CD4-positive, alpha-beta memory T cell (primary cell): ENCODE measurements around the gene SMCO4. TPM values are rescaled to one million over a fixed set of nuclear protein-coding genes. Genes with fewer than 3 reads are reported as not detected.

ENCODE experiments used
- CTCF ChIA-PET: fragments of 350-600 bp; sonication (Branson Sonifier 250); formaldehyde crosslinking; loops from one replicate; lab custom pipeline; 2021; ENCODE audit warnings: inconsistent platforms; ENCODE audit not compliant: partially characterized antibody; lab: Charles Lee
- POLR2A ChIA-PET: fragments of 350-600 bp; sonication (Branson Sonifier 250); formaldehyde crosslinking; loops from one replicate; lab custom pipeline; 2021; ENCODE audit not compliant: partially characterized antibody; lab: Charles Lee
- DNase-seq, 5 donors: peaks; one replicate each; pipeline versions ENCODE4 v3.0.0 to v3.0.0-alpha.2; 2020 to 2022; ENCODE audit warnings: mixed read lengths in 1 of 5
- H3K27ac ChIP-seq: one replicate; pipeline ENCODE4 v1.7.0; 2013; ENCODE audit warnings: low read depth, low read length
- H3K27me3 ChIP-seq: 2 replicates; pipeline ENCODE4 v1.7.0; 2013; ENCODE audit warnings: mild to moderate bottlenecking, low read length, moderate library complexity; ENCODE audit not compliant: insufficient read depth
- H3K36me3 ChIP-seq: 2 replicates; pipeline ENCODE4 v1.7.0; 2013; ENCODE audit warnings: mild to moderate bottlenecking, low read length, moderate library complexity; ENCODE audit not compliant: insufficient read depth
- H3K4me1 ChIP-seq: 2 replicates; pipeline ENCODE4 v1.7.0; 2013; ENCODE audit warnings: mild to moderate bottlenecking, low read length, moderate library complexity; ENCODE audit not compliant: insufficient read depth
- H3K4me3 ChIP-seq, 2 donors: one replicate each; pipeline ENCODE4 v1.7.0; 2013; ENCODE audit warnings: low read length in 2 of 2, mild to moderate bottlenecking in 1 of 2
- H3K9me3 ChIP-seq, 2 donors: one replicate each; pipeline ENCODE4 v1.7.0; 2013; ENCODE audit warnings: low read length in 2 of 2, control low read depth in 1 of 2; ENCODE audit not compliant: control insufficient read depth in 1 of 2
- H3K27ac Mint-ChIP-seq, 7 donors: one replicate each; pipeline ENCODE4 v1.8.0; 2020 to 2021; ENCODE audit warnings: mixed read lengths in 7 of 7, mild to moderate bottlenecking in 6 of 7, inconsistent platforms in 3 of 7, moderate library complexity in 3 of 7
- H3K27me3 Mint-ChIP-seq, 2 donors: one replicate each; pipeline ENCODE4 v1.8.0; 2020 to 2021; ENCODE audit warnings: mixed read lengths in 2 of 2
- H3K36me3 Mint-ChIP-seq, 2 donors: one replicate each; pipeline ENCODE4 v1.8.0; 2020 to 2021; ENCODE audit warnings: mixed read lengths in 2 of 2, inconsistent platforms in 1 of 2, mild to moderate bottlenecking in 1 of 2
- H3K4me1 Mint-ChIP-seq, 4 donors: one replicate each; pipeline ENCODE4 v1.8.0; 2020 to 2021; ENCODE audit warnings: mixed read lengths in 4 of 4, mild to moderate bottlenecking in 1 of 4
- H3K4me3 Mint-ChIP-seq, 8 donors: one replicate each; pipeline ENCODE4 v1.8.0; 2020 to 2021; ENCODE audit warnings: mixed read lengths in 8 of 8, mild to moderate bottlenecking in 7 of 8, moderate library complexity in 6 of 8, inconsistent platforms in 3 of 8
- H3K9me3 Mint-ChIP-seq, 8 donors: one replicate each; pipeline ENCODE4 v1.8.0; 2020 to 2021; ENCODE audit warnings: mixed read lengths in 8 of 8, mild to moderate bottlenecking in 5 of 8, inconsistent platforms in 3 of 8, moderate library complexity in 1 of 8
- intact Hi-C: fragments of 100-400 bp; cut with micrococcal nuclease; formaldehyde crosslinking; loops from one replicate; pipeline ENCODE4 v1.15.1; 2023
- polyA plus RNA-seq, 2 donors: library from polyadenylated mRNA; unstranded; fragments of 300-500 nt; fragmentation: Illumina TruSeq; gene quantifications; one replicate each; pipeline ENCODE4 v1.2.3, GENCODE V29; 2021
- total RNA-seq, 2 experiments: library from RNA; stranded (reverse); gene quantifications; one replicate each; pipeline ENCODE4 v1.2.3, GENCODE V29; 2021

Gene SMCO4
- total and polyA plus RNA-seq, 4 experiments from 2014 or later = 13.1 to 16.2 (median 14.6) TPM

- CTCF ChIA-PET = interaction anchor here (1.0 kb wide), 1 partner anchor 60 kb away, joined by 3 read pairs; no protein-coding TSS in a partner anchor
- Mint-ChIP-seq H3K9me3 (no peaks in the 10 kb centered on the region), H3K4me1 (no peaks in the 10 kb centered on the region), H3K36me3 (peaks cover 24 to 25% of the 10 kb centered on the region in 2 donors), H3K4me3 (no peak overlapping the region), H3K27me3 (no peaks in the 10 kb centered on the region), H3K27ac (no peak overlapping the region)
- Histone ChIP-seq H3K4me1 (no peaks in the 10 kb centered on the region), H3K4me3 (no peak overlapping the region), H3K27me3 (no peaks in the 10 kb centered on the region), H3K36me3 (no peaks in the 10 kb centered on the region), H3K9me3 (no peaks in the 10 kb centered on the region), H3K27ac (no peak overlapping the region)
- intact Hi-C loops = no loop called here
- POLR2A ChIA-PET = no interaction called here
- DNase-seq = no peak
These were observed 62.4 kb downstream of the SMCO4 start for GRCh38 chr11:93480756-93481155.

- no peak for DNase-seq
- Histone ChIP-seq H3K27ac (no peak overlapping the region), H3K4me3 (no peak overlapping the region), H3K36me3 (no peaks in the 10 kb centered on the region), H3K4me1 (no peaks in the 10 kb centered on the region), H3K27me3 (no peaks in the 10 kb centered on the region), H3K9me3 (no peaks in the 10 kb centered on the region)
- no peaks in the 10 kb centered on the region for H3K27me3 Mint-ChIP-seq
- ChIA-PET POLR2A (no interaction called here), CTCF (no interaction called here)
- H3K4me1 Mint-ChIP-seq = no peaks in the 10 kb centered on the region
- no peak overlapping the region for H3K4me3 Mint-ChIP-seq
- peaks cover 25 to 28% of the 10 kb centered on the region in 2 donors for H3K36me3 Mint-ChIP-seq
- H3K27ac Mint-ChIP-seq = no peak overlapping the region
- no peaks in the 10 kb centered on the region for H3K9me3 Mint-ChIP-seq
- intact Hi-C loops = no loop called here
These were observed 62.9 kb downstream of the SMCO4 start for GRCh38 chr11:93480256-93480655.

- Histone ChIP-seq H3K36me3 (no peaks in the 10 kb centered on the region), H3K27ac (no peak overlapping the region), H3K4me3 (no peak overlapping the region), H3K9me3 (no peaks in the 10 kb centered on the region), H3K27me3 (no peaks in the 10 kb centered on the region), H3K4me1 (no peaks in the 10 kb centered on the region)
- no peaks in the 10 kb centered on the region for H3K27me3 Mint-ChIP-seq
- intact Hi-C loops = no loop called here
- no peak overlapping the region for H3K4me3 Mint-ChIP-seq
- H3K9me3 Mint-ChIP-seq = no peaks in the 10 kb centered on the region
- no peak for DNase-seq
- H3K4me1 Mint-ChIP-seq = no peaks in the 10 kb centered on the region
- POLR2A ChIA-PET = no interaction called here
- H3K27ac Mint-ChIP-seq = no peak overlapping the region
- CTCF ChIA-PET = no interaction called here
- H3K36me3 Mint-ChIP-seq = peaks cover 25 to 28% of the 10 kb centered on the region in 2 donors
These were observed 64.3 kb downstream of the SMCO4 start for GRCh38 chr11:93478841-93479240.

- no peak overlapping the region for H3K4me3 ChIP-seq
- H3K27ac Mint-ChIP-seq = no peak overlapping the region
- no peak overlapping the region for H3K27ac ChIP-seq
- no peaks in the 10 kb centered on the region for H3K27me3 Mint-ChIP-seq
- POLR2A ChIA-PET = no interaction called here
- DNase-seq = no peak
- peaks cover 25 to 30% of the 10 kb centered on the region in 2 donors for H3K36me3 Mint-ChIP-seq
- peaks cover 0 to 2% (median 0%) of the 10 kb centered on the region in 8 donors for H3K9me3 Mint-ChIP-seq
- no peak overlapping the region for H3K4me3 Mint-ChIP-seq
- no peaks in the 10 kb centered on the region for H3K27me3 ChIP-seq
- H3K9me3 ChIP-seq = no peaks in the 10 kb centered on the region
- H3K4me1 Mint-ChIP-seq = no peaks in the 10 kb centered on the region
- no peaks in the 10 kb centered on the region for H3K4me1 ChIP-seq
- CTCF ChIA-PET = no interaction called here
- intact Hi-C loops = no loop called here
- no peaks in the 10 kb centered on the region for H3K36me3 ChIP-seq
These were observed 65.4 kb downstream of the SMCO4 start for GRCh38 chr11:93477684-93478234.

- no peak overlapping the region for H3K4me3 ChIP-seq
- no peak overlapping the region for H3K27ac ChIP-seq
- DNase-seq = no peak
- no peaks in the 10 kb centered on the region for H3K4me1 ChIP-seq
- ChIA-PET CTCF (no interaction called here), POLR2A (no interaction called here)
- H3K27me3 Mint-ChIP-seq = no peaks in the 10 kb centered on the region
- no peaks in the 10 kb centered on the region for H3K9me3 ChIP-seq
- peaks cover 0 to 2% (median 0%) of the 10 kb centered on the region in 8 donors for H3K9me3 Mint-ChIP-seq
- no peak overlapping the region for H3K27ac Mint-ChIP-seq
- H3K4me3 Mint-ChIP-seq = no peak overlapping the region
- peaks cover 25% of the 10 kb centered on the region in 2 donors for H3K36me3 Mint-ChIP-seq
- H3K27me3 ChIP-seq = no peaks in the 10 kb centered on the region
- H3K36me3 ChIP-seq = no peaks in the 10 kb centered on the region
- H3K4me1 Mint-ChIP-seq = no peaks in the 10 kb centered on the region
- intact Hi-C loops = no loop called here
These were observed 66.4 kb downstream of the SMCO4 start for GRCh38 chr11:93476796-93477195.

GRCh38 chr11:93474123-93474522 is 69.1 kb downstream of the SMCO4 start:
- no peaks in the 10 kb centered on the region for H3K27me3 Mint-ChIP-seq
- Histone ChIP-seq H3K4me1 (no peaks in the 10 kb centered on the region), H3K9me3 (no peaks in the 10 kb centered on the region), H3K4me3 (no peak overlapping the region), H3K27me3 (no peaks in the 10 kb centered on the region), H3K27ac (no peak overlapping the region), H3K36me3 (no peaks in the 10 kb centered on the region)
- intact Hi-C loops = no loop called here
- POLR2A ChIA-PET = no interaction called here
- H3K4me3 Mint-ChIP-seq = no peak overlapping the region
- CTCF ChIA-PET = no interaction called here
- peaks cover 11 to 25% of the 10 kb centered on the region in 2 donors for H3K36me3 Mint-ChIP-seq
- no peak for DNase-seq
- H3K9me3 Mint-ChIP-seq = peaks cover 0 to 2% (median 0%) of the 10 kb centered on the region in 8 donors
- peaks cover 0 to 1% (median 0%) of the 10 kb centered on the region in 4 donors for H3K4me1 Mint-ChIP-seq
- no peak overlapping the region for H3K27ac Mint-ChIP-seq

DNA sequence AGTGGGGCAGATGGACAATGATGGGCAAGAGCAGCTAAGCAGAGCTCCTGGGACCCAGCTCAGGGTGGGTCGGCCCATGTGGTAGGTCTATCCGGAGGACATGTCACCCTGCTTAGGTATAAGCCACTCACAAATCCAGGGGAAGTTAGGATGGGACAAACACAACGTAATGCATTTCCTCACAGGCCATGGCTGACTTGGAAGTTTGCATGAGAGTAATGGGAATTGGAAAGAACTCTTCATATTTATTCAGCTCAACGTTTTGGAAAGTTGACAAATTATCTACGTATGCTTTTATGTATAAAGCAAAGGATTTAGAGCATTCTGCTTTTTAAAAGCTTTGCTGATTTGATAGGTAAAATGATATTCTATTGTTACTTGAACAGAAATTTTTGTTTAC is 74.9 kb downstream of the SMCO4 start:
- Histone ChIP-seq H3K9me3 (no peaks in the 10 kb centered on the region), H3K27ac (no peak overlapping the region), H3K4me3 (no peak overlapping the region), H3K27me3 (no peaks in the 10 kb centered on the region), H3K4me1 (no peaks in the 10 kb centered on the region), H3K36me3 (no peaks in the 10 kb centered on the region)
- Mint-ChIP-seq H3K9me3 (peaks cover 0 to 2% (median 0%) of the 10 kb centered on the region in 8 donors), H3K4me1 (peaks cover 0 to 3% (median 0%) of the 10 kb centered on the region in 4 donors), H3K36me3 (no peaks in the 10 kb centered on the region), H3K27me3 (peaks cover 0 to 3% of the 10 kb centered on the region in 2 donors), H3K27ac (no peak overlapping the region), H3K4me3 (no peak overlapping the region)
- ChIA-PET POLR2A (no interaction called here), CTCF (no interaction called here)
- intact Hi-C loops = no loop called here
- no peak for DNase-seq
